Sigmoid colon (tissue), 7 donors: ENCODE results near the gene MOB2. TPM values are rescaled to one million over a fixed set of nuclear protein-coding genes. Genes with fewer than 3 reads are reported as not detected.

Experiments used
- DNase-seq: peaks from one replicate; pipeline ENCODE4 v3.0.0-alpha.2; 2019
- H3K27ac ChIP-seq, 4 donors: fragments of 200-600 bp; sonication (generic); one replicate each; pipeline ENCODE4 v1.5.1; 2016 to 2019; ENCODE audit warnings: mild to moderate bottlenecking in 1 of 4
- H3K27me3 ChIP-seq, 3 donors: fragments of 200-600 bp; sonication (generic); one replicate each; pipeline ENCODE4 v1.5.1; 2019; ENCODE audit warnings: mild to moderate bottlenecking in 1 of 3
- H3K36me3 ChIP-seq, 4 donors: fragments of 200-600 bp; sonication (generic); one replicate each; pipeline ENCODE4 v1.5.1; 2016 to 2019
- H3K4me1 ChIP-seq, 4 donors: fragments of 200-600 bp; sonication (generic); one replicate each; pipeline ENCODE4 v1.5.1; 2017 to 2019
- H3K4me3 ChIP-seq, 4 donors: fragments of 200-600 bp; sonication (generic); one replicate each; pipeline ENCODE4 v1.5.1; 2017 to 2019; ENCODE audit warnings: mild to moderate bottlenecking in 2 of 4, moderate library complexity in 1 of 4
- H3K9me3 ChIP-seq, 4 donors: fragments of 200-600 bp in 3 of 4; sonication (generic) in 3 of 4; one replicate each; pipeline versions ENCODE4 v1.5.1 to v1.6.1; 2013 to 2019
- CTCF ChIP-seq, 4 experiments: fragments of 450-650 bp in 3 of 4; fragments of 200-600 bp in 1 of 4; IDR thresholded peaks; one replicate each; pipeline ENCODE4 v1.5.1; 2016 to 2019; ENCODE audit warnings: antibody characterized with exemption in 4 of 4, mild to moderate bottlenecking in 3 of 4, moderate library complexity in 2 of 4
- EP300 ChIP-seq, 4 donors: sonication (generic); formaldehyde crosslinking; IDR thresholded peaks; one replicate each; pipeline ENCODE4 v1.6.1; 2017; ENCODE audit warnings: antibody characterized with exemption in 4 of 4
- POLR2A ChIP-seq, 2 donors: fragments of 450-650 bp; IDR thresholded peaks; one replicate each; pipeline ENCODE4 v1.6.1; 2016; ENCODE audit warnings: antibody characterized with exemption in 2 of 2, mild to moderate bottlenecking in 2 of 2, moderate library complexity in 2 of 2
- POLR2AphosphoS5 ChIP-seq, 4 donors: sonication (generic); formaldehyde crosslinking; IDR thresholded peaks; one replicate each; pipeline ENCODE4 v1.6.1; 2017; ENCODE audit warnings: antibody characterized with exemption in 4 of 4
- WGBS, 2 donors: extraction: QIAGEN DNeasy Blood & Tissue Kit; methylation state at CpG; one replicate each; pipeline ENCODE4 v1.1.7; 2013; 5-methylcytosine and 5-hydroxymethylcytosine counted together
- intact Hi-C: fragments of 100-400 bp; cut with DNase I; formaldehyde crosslinking; loops from one replicate; pipeline ENCODE4 v1.15.1; 2023
- polyA plus RNA-seq, 3 donors: library from polyadenylated mRNA; stranded (reverse); fragments of 200-250 nt; gene quantifications; one replicate each; pipeline ENCODE4 v1.2.3, GENCODE V29; 2013
- total RNA-seq, 4 donors: library from RNA; depleted of rRNA; stranded (reverse); fragments of >200 nt; gene quantifications; one replicate each; pipeline ENCODE4 v1.1.0, GENCODE V29; 2016
- donor health status: healthy with polysubstance abuse.
- donor health status: Bipolar disorder and iron deficiency.
- donor health status: healthy.

Gene MOB2
- total and polyA plus RNA-seq, 7 donors: 46.2 to 88.9 (median 68.6) TPM

DNA sequence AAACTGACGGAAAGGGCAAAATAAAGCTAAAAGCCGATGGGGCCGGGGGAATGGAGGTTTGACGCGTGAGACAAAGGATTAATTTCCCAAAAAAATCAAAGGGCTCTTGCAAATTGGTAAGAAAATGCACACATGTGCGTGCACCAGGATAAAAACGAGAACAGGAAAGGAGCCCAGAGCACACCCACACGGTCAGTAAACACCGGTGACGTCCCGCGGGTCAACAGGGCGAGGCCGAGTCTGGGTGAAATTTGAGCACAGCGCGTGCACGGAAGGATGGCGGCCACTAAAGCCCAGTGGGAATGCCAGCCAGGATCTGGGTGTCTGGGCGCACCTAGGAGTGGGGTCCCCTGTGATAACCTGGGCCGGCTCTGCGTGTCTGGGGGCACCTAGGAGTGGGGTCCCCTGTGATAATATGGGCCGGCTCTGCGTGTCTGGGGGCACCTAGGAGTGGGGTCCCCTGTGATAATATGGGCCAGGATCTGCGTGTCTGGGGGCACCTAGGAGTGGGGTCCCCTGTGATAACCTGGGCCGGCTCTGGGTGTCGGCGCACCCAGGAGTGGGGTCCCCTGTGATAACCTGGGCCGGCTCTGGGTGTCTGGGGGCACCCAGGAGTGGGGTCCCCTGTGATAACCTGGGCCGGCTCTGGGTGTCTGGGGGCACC is 52.5 kb downstream of the MOB2 start:
- Histone ChIP-seq H3K27ac (no peak overlapping the region), H3K4me1 (peaks cover 0 to 7% (median 3%) of the 10 kb centered on the region in 4 donors), H3K36me3 (no peaks in the 10 kb centered on the region), H3K4me3 (no peak overlapping the region), H3K9me3 (no peaks in the 10 kb centered on the region), H3K27me3 (peaks cover 4 to 58% (median 37%) of the 10 kb centered on the region in 3 donors)
- DNase-seq: no peak
- WGBS, 2 donors: 54 to 73% methylated on average over 29 of the region's 29 CpGs
- intact Hi-C loops: no loop called here
- TF ChIP-seq EP300 (IDR thresholded peaks at IDR 0.05) (no peak), POLR2A (IDR thresholded peaks at IDR 0.05) (no peak), POLR2AphosphoS5 (IDR thresholded peaks at IDR 0.05) (no peak), CTCF (IDR thresholded peaks at IDR 0.05) (no peak)

GRCh38 chr11:1433568-1433967 is 53.0 kb downstream of the MOB2 start:
- Histone ChIP-seq H3K4me1 (peaks cover 0 to 7% (median 3%) of the 10 kb centered on the region in 4 donors), H3K4me3 (no peak overlapping the region), H3K36me3 (no peaks in the 10 kb centered on the region), H3K27ac (no peak overlapping the region), H3K9me3 (no peaks in the 10 kb centered on the region), H3K27me3 (peaks cover 4 to 52% (median 37%) of the 10 kb centered on the region in 3 donors)
- WGBS, 2 donors: 74 to 79% methylated on average over 15 of the region's 15 CpGs
- TF ChIP-seq POLR2A (IDR thresholded peaks at IDR 0.05) (no peak), EP300 (IDR thresholded peaks at IDR 0.05) (no peak), CTCF (IDR thresholded peaks at IDR 0.05) (no peak), POLR2AphosphoS5 (IDR thresholded peaks at IDR 0.05) (no peak)
- DNase-seq: no peak
- intact Hi-C loops: no loop called here

- Histone ChIP-seq H3K4me1 (no peaks in the 10 kb centered on the region), H3K27me3 (peaks cover 0 to 34% (median 14%) of the 10 kb centered on the region in 3 donors), H3K36me3 (no peaks in the 10 kb centered on the region), H3K4me3 (no peak overlapping the region), H3K27ac (no peak overlapping the region), H3K9me3 (no peaks in the 10 kb centered on the region)
- no peak for DNase-seq
- 73 to 88% methylated on average over 20 to 22 of the region's 22 CpGs for WGBS, 2 donors
- TF ChIP-seq CTCF (IDR thresholded peaks at IDR 0.05) (no peak), EP300 (IDR thresholded peaks at IDR 0.05) (no peak), POLR2A (IDR thresholded peaks at IDR 0.05) (no peak)
- intact Hi-C loops: no loop called here
Observed at GRCh38 chr11:1428762-1429316, 57.7 kb downstream of the MOB2 start.

DNA sequence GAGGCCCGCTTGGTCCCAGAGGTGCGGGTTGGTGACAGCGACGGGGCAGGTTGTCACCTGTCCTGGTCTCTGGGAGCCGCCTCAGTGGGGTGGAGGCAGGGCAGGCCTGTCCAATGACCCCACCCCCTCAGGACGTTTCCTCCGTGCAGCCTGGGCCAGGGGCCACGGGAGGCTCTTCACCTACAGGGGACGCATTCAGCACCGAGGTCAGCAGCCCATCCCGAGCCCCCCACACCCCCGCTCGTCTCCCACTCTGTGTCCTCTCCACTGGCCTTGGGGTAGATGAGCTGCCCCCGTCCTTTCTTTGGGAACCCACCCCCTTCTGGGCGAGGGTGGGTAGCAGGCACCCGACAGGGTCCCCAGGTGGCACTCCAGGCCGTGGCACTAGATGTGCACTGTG is 61.1 kb downstream of the MOB2 start:
- H3K4me1 ChIP-seq: no peaks in the 10 kb centered on the region
- H3K27ac ChIP-seq: no peak overlapping the region
- DNase-seq: no peak
- no peaks in the 10 kb centered on the region for H3K36me3 ChIP-seq
- H3K27me3 ChIP-seq: peaks cover 0 to 25% (median 16%) of the 10 kb centered on the region in 3 donors
- TF ChIP-seq POLR2A (IDR thresholded peaks at IDR 0.05) (no peak), CTCF (IDR thresholded peaks at IDR 0.05) (no peak), POLR2AphosphoS5 (IDR thresholded peaks at IDR 0.05) (no peak), EP300 (IDR thresholded peaks at IDR 0.05) (no peak)
- no peak overlapping the region for H3K4me3 ChIP-seq
- intact Hi-C loops: no loop called here
- WGBS, 2 donors: 70 to 72% methylated on average over 17 of the region's 17 CpGs
- H3K9me3 ChIP-seq: no peaks in the 10 kb centered on the region
